ENCODE results near the gene IGSF3.

DNA sequence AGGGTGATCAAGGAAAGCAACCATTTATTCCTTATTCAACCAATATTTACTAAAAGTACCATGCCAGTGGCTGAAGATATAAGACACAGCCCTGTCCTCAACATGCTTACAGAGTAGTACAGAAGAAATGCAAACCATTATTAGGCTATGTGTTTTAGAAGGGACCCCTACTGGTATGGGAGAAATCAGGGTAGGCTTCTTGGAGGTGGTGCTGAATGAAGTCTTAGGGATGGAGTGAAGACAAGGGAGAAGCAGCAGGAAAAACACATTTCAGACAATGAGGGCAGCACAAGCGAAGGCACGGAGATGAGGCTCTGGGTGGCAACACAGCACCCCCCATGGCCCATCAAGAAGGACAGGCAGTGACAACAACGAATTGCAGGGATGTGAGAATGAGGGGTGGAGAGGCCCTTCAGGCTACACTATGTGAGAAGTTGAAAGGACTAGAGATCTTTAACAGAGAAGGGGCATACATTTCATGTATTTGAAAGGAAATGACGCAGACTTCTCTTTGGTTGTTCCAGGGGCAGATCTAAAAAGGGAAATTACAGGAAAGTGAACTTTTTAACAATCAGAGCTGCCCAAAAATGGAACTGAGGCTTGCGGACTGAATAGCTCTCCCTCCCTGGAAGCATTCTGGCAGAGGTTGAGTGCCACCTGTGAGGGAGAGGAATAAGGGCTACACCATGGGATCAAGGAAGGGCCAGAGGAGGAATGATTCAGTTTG is 79.9 kb downstream of the IGSF3 start:
- TF ChIP-seq, protein P1, sequence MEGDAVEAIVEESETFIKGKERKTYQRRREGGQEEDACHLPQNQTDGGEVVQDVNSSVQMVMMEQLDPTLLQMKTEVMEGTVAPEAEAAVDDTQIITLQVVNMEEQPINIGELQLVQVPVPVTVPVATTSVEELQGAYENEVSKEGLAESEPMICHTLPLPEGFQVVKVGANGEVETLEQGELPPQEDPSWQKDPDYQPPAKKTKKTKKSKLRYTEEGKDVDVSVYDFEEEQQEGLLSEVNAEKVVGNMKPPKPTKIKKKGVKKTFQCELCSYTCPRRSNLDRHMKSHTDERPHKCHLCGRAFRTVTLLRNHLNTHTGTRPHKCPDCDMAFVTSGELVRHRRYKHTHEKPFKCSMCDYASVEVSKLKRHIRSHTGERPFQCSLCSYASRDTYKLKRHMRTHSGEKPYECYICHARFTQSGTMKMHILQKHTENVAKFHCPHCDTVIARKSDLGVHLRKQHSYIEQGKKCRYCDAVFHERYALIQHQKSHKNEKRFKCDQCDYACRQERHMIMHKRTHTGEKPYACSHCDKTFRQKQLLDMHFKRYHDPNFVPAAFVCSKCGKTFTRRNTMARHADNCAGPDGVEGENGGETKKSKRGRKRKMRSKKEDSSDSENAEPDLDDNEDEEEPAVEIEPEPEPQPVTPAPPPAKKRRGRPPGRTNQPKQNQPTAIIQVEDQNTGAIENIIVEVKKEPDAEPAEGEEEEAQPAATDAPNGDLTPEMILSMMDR (conservative IDR thresholded peaks at IDR 0.05 in 1 of 2, IDR thresholded peaks at IDR 0.05 in 1 of 2; ENCODE audit: low read depth in 1 of 2, low read length in 2 of 2) = no peak
- TF ChIP-seq EZH2 (IDR thresholded peaks at IDR 0.05; ENCODE audit: low read length, missing control alignments) = no peak
